ENCODE results near the gene KIAA1328. TPM values are rescaled to one million over a fixed set of nuclear protein-coding genes. Genes with fewer than 3 reads are reported as not detected.
A peak's percentile ranks its signal among the peaks of the same experiment; 100 is the strongest.

The KIAA1328 gene
- total RNA-seq, 1 donor, result 6.0 TPM

- H3K4me3 ChIP-seq (ENCODE audit: low read depth, low read length), result no peak overlapping the region
- TF ChIP-seq CTCF (IDR thresholded peaks at IDR 0.05; ENCODE audit: insufficient read depth, low read depth, low read length), result no peak
- DNase-seq (ENCODE audit: low read depth), result peak; percentile 46
Measured at GRCh38 chr18:36889321-36889720, 60.4 kb downstream of the KIAA1328 start.

GRCh38 chr18:36889742-36890141 lies 60.8 kb downstream of the KIAA1328 start:
- DNase-seq (ENCODE audit: low read depth), result no peak
- TF ChIP-seq CTCF (IDR thresholded peaks at IDR 0.05; ENCODE audit: insufficient read depth, low read depth, low read length), result no peak
- no peak overlapping the region for H3K4me3 ChIP-seq (ENCODE audit: low read depth, low read length)

- H3K4me3 ChIP-seq (ENCODE audit: low read depth, low read length), result no peak overlapping the region
- no peak for TF ChIP-seq CTCF (IDR thresholded peaks at IDR 0.05; ENCODE audit: insufficient read depth, low read depth, low read length)
- DNase-seq (ENCODE audit: low read depth), result no peak
Measured at GRCh38 chr18:36890598-36890997, 61.7 kb downstream of the KIAA1328 start.

- no peak for TF ChIP-seq CTCF (IDR thresholded peaks at IDR 0.05; ENCODE audit: insufficient read depth, low read depth, low read length)
- no peak for DNase-seq (ENCODE audit: low read depth)
- H3K4me3 ChIP-seq (ENCODE audit: low read depth, low read length), result no peak overlapping the region
Measured at GRCh38 chr18:36893227-36893626, 64.3 kb downstream of the KIAA1328 start.

- TF ChIP-seq CTCF (IDR thresholded peaks at IDR 0.05; ENCODE audit: insufficient read depth, low read depth, low read length), result no peak
- no peak overlapping the region for H3K4me3 ChIP-seq (ENCODE audit: low read depth, low read length)
- no peak for DNase-seq (ENCODE audit: low read depth)
Measured at GRCh38 chr18:36895606-36896005, 66.7 kb downstream of the KIAA1328 start.

- no peak overlapping the region for H3K4me3 ChIP-seq (ENCODE audit: low read depth, low read length)
- TF ChIP-seq CTCF (IDR thresholded peaks at IDR 0.05; ENCODE audit: insufficient read depth, low read depth, low read length), result no peak
- DNase-seq (ENCODE audit: low read depth), result no peak
Measured at GRCh38 chr18:36897253-36897652, 68.3 kb downstream of the KIAA1328 start.

GRCh38 chr18:36899289-36899688 lies 70.4 kb downstream of the KIAA1328 start:
- TF ChIP-seq CTCF (IDR thresholded peaks at IDR 0.05; ENCODE audit: insufficient read depth, low read depth, low read length), result peak; percentile 33
- DNase-seq (ENCODE audit: low read depth), result peak; percentile 27
- H3K4me3 ChIP-seq (ENCODE audit: low read depth, low read length), result no peak overlapping the region
